ENCODE data around the gene PCDH8.

The PCDH8 gene

GRCh38 chr13:52810011-52810410, 38.4 kb downstream of the PCDH8 start:
- no peak for DNase-seq

- no peak for DNase-seq
Observed at GRCh38 chr13:52809310-52809769, 39.1 kb downstream of the PCDH8 start.

GRCh38 chr13:52808842-52809219, 39.6 kb downstream of the PCDH8 start:
- DNase-seq = no peak

GRCh38 chr13:52806029-52806428, 42.4 kb downstream of the PCDH8 start:
- no peak for DNase-seq

- DNase-seq = no peak
Observed at GRCh38 chr13:52804202-52804641, 44.2 kb downstream of the PCDH8 start.

- DNase-seq = no peak
Observed at GRCh38 chr13:52800856-52801255, 47.6 kb downstream of the PCDH8 start.

- DNase-seq = no peak
Observed at GRCh38 chr13:52798770-52799430, 49.5 kb downstream of the PCDH8 start.

- no peak for DNase-seq
Observed at GRCh38 chr13:52797176-52797575, 51.3 kb downstream of the PCDH8 start.

- no peak for DNase-seq
Observed at GRCh38 chr13:52794589-52794988, 53.9 kb downstream of the PCDH8 start.

- no peak for DNase-seq
Observed at GRCh38 chr13:52793515-52794061, 54.9 kb downstream of the PCDH8 start.

Data from activated effector memory CD4-positive, alpha-beta T cell treated with Interleukin-2 at 50 U/mL for 16 hours (primary cell).